Choroid plexus epithelial cell (primary cell): ENCODE data around the gene R3HCC1L.

ENCODE experiments used
- DNase-seq: peaks from one replicate; pipeline ENCODE4 v3.0.0-alpha.2; 2010; ENCODE audit warnings: low read depth
- H3K4me3 ChIP-seq: 2 replicates; pipeline ENCODE4 v1.5.1; 2011; ENCODE audit warnings: low read depth, mild to moderate bottlenecking, control low read depth, low read length, moderate library complexity
- TF ChIP-seq, protein P1 (sequence below): conservative IDR thresholded peaks from 2 replicates; pipeline ENCODE4 v1.5.1; 2011; ENCODE audit warnings: low read depth, mild to moderate bottlenecking, control low read depth, inconsistent platforms, low read length, moderate library complexity

The R3HCC1L gene

DNA sequence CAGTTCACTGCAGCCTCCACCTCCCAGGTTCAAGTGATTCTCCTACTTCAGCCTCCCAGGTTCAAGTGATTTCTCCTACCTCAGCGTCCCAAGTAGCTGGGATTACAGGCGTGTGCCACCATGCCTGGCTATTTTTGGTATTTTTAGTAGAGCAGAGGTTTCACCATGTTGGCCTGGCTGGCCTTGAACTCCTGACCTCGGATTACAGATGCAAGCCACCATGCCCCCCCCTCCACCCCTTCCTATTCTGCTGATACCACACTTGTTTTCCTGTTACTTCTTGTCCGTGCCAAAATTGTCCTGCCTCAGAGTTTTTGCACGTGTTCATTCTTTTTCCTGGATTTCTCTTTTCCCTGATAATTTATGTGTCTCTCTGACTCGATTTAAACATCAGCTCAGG, 62.5 kb downstream of the R3HCC1L start:
- no peak for DNase-seq
- TF ChIP-seq, protein P1, sequence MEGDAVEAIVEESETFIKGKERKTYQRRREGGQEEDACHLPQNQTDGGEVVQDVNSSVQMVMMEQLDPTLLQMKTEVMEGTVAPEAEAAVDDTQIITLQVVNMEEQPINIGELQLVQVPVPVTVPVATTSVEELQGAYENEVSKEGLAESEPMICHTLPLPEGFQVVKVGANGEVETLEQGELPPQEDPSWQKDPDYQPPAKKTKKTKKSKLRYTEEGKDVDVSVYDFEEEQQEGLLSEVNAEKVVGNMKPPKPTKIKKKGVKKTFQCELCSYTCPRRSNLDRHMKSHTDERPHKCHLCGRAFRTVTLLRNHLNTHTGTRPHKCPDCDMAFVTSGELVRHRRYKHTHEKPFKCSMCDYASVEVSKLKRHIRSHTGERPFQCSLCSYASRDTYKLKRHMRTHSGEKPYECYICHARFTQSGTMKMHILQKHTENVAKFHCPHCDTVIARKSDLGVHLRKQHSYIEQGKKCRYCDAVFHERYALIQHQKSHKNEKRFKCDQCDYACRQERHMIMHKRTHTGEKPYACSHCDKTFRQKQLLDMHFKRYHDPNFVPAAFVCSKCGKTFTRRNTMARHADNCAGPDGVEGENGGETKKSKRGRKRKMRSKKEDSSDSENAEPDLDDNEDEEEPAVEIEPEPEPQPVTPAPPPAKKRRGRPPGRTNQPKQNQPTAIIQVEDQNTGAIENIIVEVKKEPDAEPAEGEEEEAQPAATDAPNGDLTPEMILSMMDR, result no peak
- no peak overlapping the region for H3K4me3 ChIP-seq

DNA sequence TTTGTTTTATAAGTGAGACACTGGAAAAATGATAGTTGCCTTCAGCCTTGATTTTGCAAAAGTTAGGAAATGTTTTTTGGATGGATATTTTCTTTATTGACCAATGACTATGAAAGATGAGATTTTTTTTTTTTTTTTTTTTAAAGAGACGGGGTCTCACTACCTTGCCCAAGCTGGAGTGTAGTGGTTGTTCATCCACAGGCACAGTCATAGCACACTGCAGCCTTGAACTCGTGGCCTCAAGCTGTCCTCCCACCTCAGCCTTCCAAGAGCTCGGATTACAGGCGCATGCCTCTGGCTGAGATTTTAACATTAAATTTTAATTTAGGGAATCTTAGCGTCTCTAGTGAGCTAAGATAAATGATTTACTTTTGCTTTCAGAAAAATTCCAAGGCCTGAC, 67.3 kb downstream of the R3HCC1L start:
- no peak for DNase-seq
- no peak overlapping the region for H3K4me3 ChIP-seq
- TF ChIP-seq, protein P1, result no peak

DNA sequence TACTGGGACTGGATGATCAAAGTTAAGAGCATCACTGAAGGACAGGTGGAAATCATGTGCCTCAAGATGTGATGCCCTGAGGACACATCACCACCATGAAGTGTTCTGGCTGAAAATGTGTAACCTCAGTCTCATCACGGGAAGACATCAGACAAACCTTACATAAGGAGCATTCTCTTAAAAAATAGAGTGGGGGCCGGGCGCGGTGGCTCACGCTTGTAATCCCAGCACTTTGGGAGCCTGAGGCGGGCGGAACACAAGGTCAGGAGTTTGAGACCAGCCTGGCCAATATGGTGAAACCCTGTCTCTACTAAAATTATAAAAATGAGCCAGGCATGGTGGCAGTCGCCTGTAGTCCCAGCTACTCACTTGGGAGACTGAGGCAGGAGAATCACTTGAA, 67.9 kb downstream of the R3HCC1L start:
- DNase-seq, result no peak
- TF ChIP-seq, protein P1, result no peak
- no peak overlapping the region for H3K4me3 ChIP-seq

DNA sequence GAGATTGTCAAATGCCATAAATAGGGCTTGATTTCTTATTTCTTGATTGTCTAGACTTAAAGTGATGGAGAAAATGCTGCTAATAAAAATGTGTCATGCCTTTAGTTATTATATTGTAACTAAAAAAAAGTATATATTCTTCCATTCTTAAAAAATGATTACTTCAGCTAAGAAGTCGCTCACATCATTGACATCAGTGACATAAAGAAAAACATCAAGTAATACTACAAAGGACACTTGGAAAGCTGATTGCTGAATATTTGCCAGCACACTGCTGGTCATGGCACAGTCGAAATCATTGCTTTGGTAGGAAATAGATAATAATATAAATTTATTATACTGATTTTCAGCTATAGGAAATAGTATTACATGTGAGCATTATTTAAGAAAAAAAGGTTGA, 70.9 kb downstream of the R3HCC1L start:
- TF ChIP-seq, protein P1, result no peak
- no peak for DNase-seq
- H3K4me3 ChIP-seq, result no peak overlapping the region

- H3K4me3 ChIP-seq, result no peak overlapping the region
- no peak for DNase-seq
- TF ChIP-seq, protein P1, result no peak
Measured at GRCh38 chr10:98208925-98209324, 74.5 kb downstream of the R3HCC1L start.

GRCh38 chr10:98209441-98209840, 75.0 kb downstream of the R3HCC1L start:
- TF ChIP-seq, protein P1, result no peak
- H3K4me3 ChIP-seq, result no peak overlapping the region
- DNase-seq, result no peak

- no peak overlapping the region for H3K4me3 ChIP-seq
- no peak for DNase-seq
- TF ChIP-seq, protein P1, result no peak
Measured at GRCh38 chr10:98212196-98212595, 77.7 kb downstream of the R3HCC1L start.
